Thoracic aorta (tissue), 2 donors: ENCODE results near the gene ZGRF1. TPM values are rescaled to one million over a fixed set of nuclear protein-coding genes. Genes with fewer than 3 reads are reported as not detected.

ENCODE experiments used
- total RNA-seq, 2 donors: library from RNA; depleted of rRNA; stranded (reverse); fragments of >200 nt; gene quantifications; one replicate each; pipeline versions ENCODE4 v1.1.0 to v1.2.3, GENCODE V29; 2016

Gene ZGRF1
- total RNA-seq, 2 donors from 2014 or later, result 4.3 to 9.9 TPM

Other genes starting within 250 kb of the ZGRF1 start
- not detected for gene NEUROG2, start 120.7 kb downstream of the ZGRF1 start, total RNA-seq
- 10 to 100 TPM; 54.2 to 57.6 TPM for gene LARP7, start 234 bp upstream of the ZGRF1 start, total RNA-seq